ENCODE measurements around the gene MED13L. TPM values are rescaled to one million over a fixed set of nuclear protein-coding genes. Genes with fewer than 3 reads are reported as not detected.
A peak's percentile ranks its signal among the peaks of the same experiment; 100 is the strongest.

The MED13L gene
- total RNA-seq, 1 experiment from 2014 or later = 80.5 TPM

DNA sequence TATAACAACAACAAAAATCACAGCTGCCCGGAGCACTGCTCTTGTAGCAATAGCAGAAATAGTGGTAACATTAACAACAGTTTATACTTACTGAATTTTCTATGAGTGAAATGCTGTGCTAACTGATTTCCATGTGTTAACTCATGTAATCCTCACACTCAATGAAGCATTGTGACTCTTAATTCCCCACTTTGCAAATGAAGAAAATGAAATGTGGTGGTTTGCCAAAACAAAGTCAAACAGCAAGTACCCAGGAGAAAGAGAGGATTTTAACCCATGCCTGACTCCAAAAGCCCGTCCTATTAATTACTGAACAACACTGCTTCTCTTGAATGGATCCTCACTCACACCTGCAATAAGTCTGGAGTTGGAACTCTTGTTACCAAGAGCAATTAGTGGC, 123.5 kb downstream of the MED13L start:
- Mint-ChIP-seq H3K27ac (peak overlapping the region; percentile 81; the same call in 1 of the 2 replicates), H3K27me3 (ENCODE audit: low read depth) (no peaks in the 10 kb centered on the region), H3K4me3 (peak overlapping the region; percentile 7; the same call in 1 of the 2 replicates), H3K9me3 (no peaks in the 10 kb centered on the region), H3K36me3 (no peaks in the 10 kb centered on the region), H3K4me1 (peaks cover 65% of the 10 kb centered on the region)
- ChIA-PET POLR2A (no interaction called here), CTCF (no interaction called here)
- TF ChIP-seq, protein P1, sequence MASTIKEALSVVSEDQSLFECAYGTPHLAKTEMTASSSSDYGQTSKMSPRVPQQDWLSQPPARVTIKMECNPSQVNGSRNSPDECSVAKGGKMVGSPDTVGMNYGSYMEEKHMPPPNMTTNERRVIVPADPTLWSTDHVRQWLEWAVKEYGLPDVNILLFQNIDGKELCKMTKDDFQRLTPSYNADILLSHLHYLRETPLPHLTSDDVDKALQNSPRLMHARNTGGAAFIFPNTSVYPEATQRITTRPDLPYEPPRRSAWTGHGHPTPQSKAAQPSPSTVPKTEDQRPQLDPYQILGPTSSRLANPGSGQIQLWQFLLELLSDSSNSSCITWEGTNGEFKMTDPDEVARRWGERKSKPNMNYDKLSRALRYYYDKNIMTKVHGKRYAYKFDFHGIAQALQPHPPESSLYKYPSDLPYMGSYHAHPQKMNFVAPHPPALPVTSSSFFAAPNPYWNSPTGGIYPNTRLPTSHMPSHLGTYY (CRISPR knock-in tag; IDR thresholded peaks at IDR 0.05) = no peak
- TF ChIP-seq, protein P2, sequence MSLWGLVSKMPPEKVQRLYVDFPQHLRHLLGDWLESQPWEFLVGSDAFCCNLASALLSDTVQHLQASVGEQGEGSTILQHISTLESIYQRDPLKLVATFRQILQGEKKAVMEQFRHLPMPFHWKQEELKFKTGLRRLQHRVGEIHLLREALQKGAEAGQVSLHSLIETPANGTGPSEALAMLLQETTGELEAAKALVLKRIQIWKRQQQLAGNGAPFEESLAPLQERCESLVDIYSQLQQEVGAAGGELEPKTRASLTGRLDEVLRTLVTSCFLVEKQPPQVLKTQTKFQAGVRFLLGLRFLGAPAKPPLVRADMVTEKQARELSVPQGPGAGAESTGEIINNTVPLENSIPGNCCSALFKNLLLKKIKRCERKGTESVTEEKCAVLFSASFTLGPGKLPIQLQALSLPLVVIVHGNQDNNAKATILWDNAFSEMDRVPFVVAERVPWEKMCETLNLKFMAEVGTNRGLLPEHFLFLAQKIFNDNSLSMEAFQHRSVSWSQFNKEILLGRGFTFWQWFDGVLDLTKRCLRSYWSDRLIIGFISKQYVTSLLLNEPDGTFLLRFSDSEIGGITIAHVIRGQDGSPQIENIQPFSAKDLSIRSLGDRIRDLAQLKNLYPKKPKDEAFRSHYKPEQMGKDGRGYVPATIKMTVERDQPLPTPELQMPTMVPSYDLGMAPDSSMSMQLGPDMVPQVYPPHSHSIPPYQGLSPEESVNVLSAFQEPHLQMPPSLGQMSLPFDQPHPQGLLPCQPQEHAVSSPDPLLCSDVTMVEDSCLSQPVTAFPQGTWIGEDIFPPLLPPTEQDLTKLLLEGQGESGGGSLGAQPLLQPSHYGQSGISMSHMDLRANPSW (CRISPR knock-in tag; conservative IDR thresholded peaks at IDR 0.05; ENCODE audit: low read depth) = no peak
- no peak for TF ChIP-seq ZNF263 (CRISPR knock-in tag; IDR thresholded peaks at IDR 0.05; ENCODE audit: low read depth)
- TF ChIP-seq ESRRA (CRISPR knock-in tag; IDR thresholded peaks at IDR 0.05; ENCODE audit: borderline replicate concordance) = no peak
- TF ChIP-seq NFE2L1 (CRISPR knock-in tag; IDR thresholded peaks at IDR 0.05) = no peak
- TF ChIP-seq MXD4 (CRISPR knock-in tag; IDR thresholded peaks at IDR 0.05; ENCODE audit: borderline replicate concordance) = no peak
- no peak for TF ChIP-seq ZNF416 (CRISPR knock-in tag; IDR thresholded peaks at IDR 0.05)
- ATAC-seq = no peak; the same call in 1 of the 2 replicates
- no peak for DNase-seq (ENCODE audit: low spot score)

DNA sequence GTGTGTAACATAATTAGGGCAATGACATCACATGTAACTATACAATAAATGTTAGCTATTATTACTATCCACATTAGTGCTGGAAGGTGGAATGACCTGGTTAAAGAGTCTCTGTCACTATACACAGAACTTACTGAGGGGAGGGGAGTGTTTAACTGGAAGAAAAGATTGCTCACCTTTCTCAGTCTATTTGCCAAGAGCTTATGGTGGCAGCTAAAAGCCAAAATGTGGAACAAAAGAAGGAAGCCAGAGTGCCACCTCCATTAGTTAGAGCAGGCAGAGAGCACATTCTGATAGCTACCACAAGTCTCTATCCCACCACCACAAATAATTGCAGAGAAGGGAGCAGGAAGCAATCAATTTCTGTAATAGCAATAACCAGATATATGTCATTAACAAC, 124.4 kb downstream of the MED13L start:
- Mint-ChIP-seq H3K4me3 (no peak overlapping the region), H3K36me3 (no peaks in the 10 kb centered on the region), H3K27me3 (ENCODE audit: low read depth) (no peaks in the 10 kb centered on the region), H3K9me3 (no peaks in the 10 kb centered on the region), H3K27ac (peak overlapping the region; percentile 44; the same call in 1 of the 2 replicates), H3K4me1 (peaks cover 57% of the 10 kb centered on the region)
- ChIA-PET CTCF (no interaction called here), POLR2A (interaction anchor here (0.6 kb wide), 1 partner anchor 23 kb away, joined by 3 read pairs; no protein-coding TSS in a partner anchor)
- ATAC-seq (no peak), DNase-seq (ENCODE audit: low spot score) (no peak)
- no peak for TF ChIP-seq MYBL2 (CRISPR knock-in tag; IDR thresholded peaks at IDR 0.05)
- TF ChIP-seq, protein P3, sequence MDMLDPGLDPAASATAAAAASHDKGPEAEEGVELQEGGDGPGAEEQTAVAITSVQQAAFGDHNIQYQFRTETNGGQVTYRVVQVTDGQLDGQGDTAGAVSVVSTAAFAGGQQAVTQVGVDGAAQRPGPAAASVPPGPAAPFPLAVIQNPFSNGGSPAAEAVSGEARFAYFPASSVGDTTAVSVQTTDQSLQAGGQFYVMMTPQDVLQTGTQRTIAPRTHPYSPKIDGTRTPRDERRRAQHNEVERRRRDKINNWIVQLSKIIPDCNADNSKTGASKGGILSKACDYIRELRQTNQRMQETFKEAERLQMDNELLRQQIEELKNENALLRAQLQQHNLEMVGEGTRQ (CRISPR knock-in tag; IDR thresholded peaks at IDR 0.05) = no peak
- TF ChIP-seq ZNF219 (CRISPR knock-in tag; IDR thresholded peaks at IDR 0.05; ENCODE audit: borderline replicate concordance) = no peak
- TF ChIP-seq FOXP1 (CRISPR knock-in tag; IDR thresholded peaks at IDR 0.05; ENCODE audit: borderline replicate concordance) = no peak
- TF ChIP-seq TCF7 (CRISPR knock-in tag; IDR thresholded peaks at IDR 0.05; ENCODE audit: low read depth) = no peak
- TF ChIP-seq FOXJ3 (CRISPR knock-in tag; IDR thresholded peaks at IDR 0.05; ENCODE audit: borderline replicate concordance) = no peak
- no peak for TF ChIP-seq ZNF121 (CRISPR knock-in tag; IDR thresholded peaks at IDR 0.05)
- no peak for TF ChIP-seq JAZF1 (CRISPR knock-in tag; IDR thresholded peaks at IDR 0.05)
- TF ChIP-seq NR3C1 (CRISPR knock-in tag; conservative IDR thresholded peaks at IDR 0.05; ENCODE audit: low read depth) = no peak
- no peak for TF ChIP-seq NFE2L1 (CRISPR knock-in tag; IDR thresholded peaks at IDR 0.05)
- TF ChIP-seq, protein P4, sequence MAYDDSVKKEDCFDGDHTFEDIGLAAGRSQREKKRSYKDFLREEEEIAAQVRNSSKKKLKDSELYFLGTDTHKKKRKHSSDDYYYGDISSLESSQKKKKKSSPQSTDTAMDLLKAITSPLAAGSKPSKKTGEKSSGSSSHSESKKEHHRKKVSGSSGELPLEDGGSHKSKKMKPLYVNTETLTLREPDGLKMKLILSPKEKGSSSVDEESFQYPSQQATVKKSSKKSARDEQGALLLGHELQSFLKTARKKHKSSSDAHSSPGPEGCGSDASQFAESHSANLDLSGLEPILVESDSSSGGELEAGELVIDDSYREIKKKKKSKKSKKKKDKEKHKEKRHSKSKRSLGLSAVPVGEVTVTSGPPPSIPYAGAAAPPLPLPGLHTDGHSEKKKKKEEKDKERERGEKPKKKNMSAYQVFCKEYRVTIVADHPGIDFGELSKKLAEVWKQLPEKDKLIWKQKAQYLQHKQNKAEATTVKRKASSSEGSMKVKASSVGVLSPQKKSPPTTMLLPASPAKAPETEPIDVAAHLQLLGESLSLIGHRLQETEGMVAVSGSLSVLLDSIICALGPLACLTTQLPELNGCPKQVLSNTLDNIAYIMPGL (CRISPR knock-in tag; IDR thresholded peaks at IDR 0.05) = no peak
- TF ChIP-seq ETV6 (CRISPR knock-in tag; IDR thresholded peaks at IDR 0.05) = no peak
- TF ChIP-seq, protein P5, sequence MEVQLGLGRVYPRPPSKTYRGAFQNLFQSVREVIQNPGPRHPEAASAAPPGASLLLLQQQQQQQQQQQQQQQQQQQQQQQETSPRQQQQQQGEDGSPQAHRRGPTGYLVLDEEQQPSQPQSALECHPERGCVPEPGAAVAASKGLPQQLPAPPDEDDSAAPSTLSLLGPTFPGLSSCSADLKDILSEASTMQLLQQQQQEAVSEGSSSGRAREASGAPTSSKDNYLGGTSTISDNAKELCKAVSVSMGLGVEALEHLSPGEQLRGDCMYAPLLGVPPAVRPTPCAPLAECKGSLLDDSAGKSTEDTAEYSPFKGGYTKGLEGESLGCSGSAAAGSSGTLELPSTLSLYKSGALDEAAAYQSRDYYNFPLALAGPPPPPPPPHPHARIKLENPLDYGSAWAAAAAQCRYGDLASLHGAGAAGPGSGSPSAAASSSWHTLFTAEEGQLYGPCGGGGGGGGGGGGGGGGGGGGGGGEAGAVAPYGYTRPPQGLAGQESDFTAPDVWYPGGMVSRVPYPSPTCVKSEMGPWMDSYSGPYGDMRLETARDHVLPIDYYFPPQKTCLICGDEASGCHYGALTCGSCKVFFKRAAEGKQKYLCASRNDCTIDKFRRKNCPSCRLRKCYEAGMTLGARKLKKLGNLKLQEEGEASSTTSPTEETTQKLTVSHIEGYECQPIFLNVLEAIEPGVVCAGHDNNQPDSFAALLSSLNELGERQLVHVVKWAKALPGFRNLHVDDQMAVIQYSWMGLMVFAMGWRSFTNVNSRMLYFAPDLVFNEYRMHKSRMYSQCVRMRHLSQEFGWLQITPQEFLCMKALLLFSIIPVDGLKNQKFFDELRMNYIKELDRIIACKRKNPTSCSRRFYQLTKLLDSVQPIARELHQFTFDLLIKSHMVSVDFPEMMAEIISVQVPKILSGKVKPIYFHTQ (CRISPR knock-in tag; IDR thresholded peaks at IDR 0.05) = no peak
- no peak for TF ChIP-seq KAT7 (CRISPR knock-in tag; IDR thresholded peaks at IDR 0.05; ENCODE audit: borderline replicate concordance)
- TF ChIP-seq NR2C2 (CRISPR knock-in tag; IDR thresholded peaks at IDR 0.05) = no peak
- TF ChIP-seq, protein P6, sequence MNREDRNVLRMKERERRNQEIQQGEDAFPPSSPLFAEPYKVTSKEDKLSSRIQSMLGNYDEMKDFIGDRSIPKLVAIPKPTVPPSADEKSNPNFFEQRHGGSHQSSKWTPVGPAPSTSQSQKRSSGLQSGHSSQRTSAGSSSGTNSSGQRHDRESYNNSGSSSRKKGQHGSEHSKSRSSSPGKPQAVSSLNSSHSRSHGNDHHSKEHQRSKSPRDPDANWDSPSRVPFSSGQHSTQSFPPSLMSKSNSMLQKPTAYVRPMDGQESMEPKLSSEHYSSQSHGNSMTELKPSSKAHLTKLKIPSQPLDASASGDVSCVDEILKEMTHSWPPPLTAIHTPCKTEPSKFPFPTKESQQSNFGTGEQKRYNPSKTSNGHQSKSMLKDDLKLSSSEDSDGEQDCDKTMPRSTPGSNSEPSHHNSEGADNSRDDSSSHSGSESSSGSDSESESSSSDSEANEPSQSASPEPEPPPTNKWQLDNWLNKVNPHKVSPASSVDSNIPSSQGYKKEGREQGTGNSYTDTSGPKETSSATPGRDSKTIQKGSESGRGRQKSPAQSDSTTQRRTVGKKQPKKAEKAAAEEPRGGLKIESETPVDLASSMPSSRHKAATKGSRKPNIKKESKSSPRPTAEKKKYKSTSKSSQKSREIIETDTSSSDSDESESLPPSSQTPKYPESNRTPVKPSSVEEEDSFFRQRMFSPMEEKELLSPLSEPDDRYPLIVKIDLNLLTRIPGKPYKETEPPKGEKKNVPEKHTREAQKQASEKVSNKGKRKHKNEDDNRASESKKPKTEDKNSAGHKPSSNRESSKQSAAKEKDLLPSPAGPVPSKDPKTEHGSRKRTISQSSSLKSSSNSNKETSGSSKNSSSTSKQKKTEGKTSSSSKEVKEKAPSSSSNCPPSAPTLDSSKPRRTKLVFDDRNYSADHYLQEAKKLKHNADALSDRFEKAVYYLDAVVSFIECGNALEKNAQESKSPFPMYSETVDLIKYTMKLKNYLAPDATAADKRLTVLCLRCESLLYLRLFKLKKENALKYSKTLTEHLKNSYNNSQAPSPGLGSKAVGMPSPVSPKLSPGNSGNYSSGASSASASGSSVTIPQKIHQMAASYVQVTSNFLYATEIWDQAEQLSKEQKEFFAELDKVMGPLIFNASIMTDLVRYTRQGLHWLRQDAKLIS (CRISPR knock-in tag; IDR thresholded peaks at IDR 0.05; ENCODE audit: borderline replicate concordance) = no peak
- no peak for TF ChIP-seq NFYB (CRISPR knock-in tag; conservative IDR thresholded peaks at IDR 0.05; ENCODE audit: low read depth)

Data from WTC11 (cell line).